H7 (cell line): ENCODE results near the gene TMEM11. TPM values are rescaled to one million over a fixed set of nuclear protein-coding genes. Genes with fewer than 3 reads are reported as not detected.
A peak's percentile ranks its signal among the peaks of the same experiment; 100 is the strongest.

Experiments
- DNase-seq: peaks from one replicate; pipeline ENCODE4 v3.0.0; 2012
- H3K27me3 ChIP-seq: 2 replicates; pipeline ENCODE4 v1.6.0; 2011; ENCODE audit warnings: mild to moderate bottlenecking, low read length; ENCODE audit not compliant: control insufficient read depth, insufficient read depth
- H3K36me3 ChIP-seq: replicated peaks from 2 replicates; pipeline ENCODE4 v1.5.1; 2011; ENCODE audit warnings: low read length; ENCODE audit not compliant: control insufficient read depth, insufficient read depth
- H3K4me3 ChIP-seq: 2 replicates; pipeline ENCODE4 v1.5.1; 2011; ENCODE audit warnings: low read depth, mild to moderate bottlenecking, control low read depth, low read length, moderate library complexity; ENCODE audit not compliant: insufficient read depth
- total RNA-seq: library from RNA; depleted of rRNA; stranded (reverse); fragments of >200 nt; shearing (Covaris generic); gene quantifications from 2 replicates; pipeline ENCODE4 v1.2.3, GENCODE V29; 2014

TMEM11 gene
- total RNA-seq, 1 experiment from 2014 or later: 26.1 TPM

DNA sequence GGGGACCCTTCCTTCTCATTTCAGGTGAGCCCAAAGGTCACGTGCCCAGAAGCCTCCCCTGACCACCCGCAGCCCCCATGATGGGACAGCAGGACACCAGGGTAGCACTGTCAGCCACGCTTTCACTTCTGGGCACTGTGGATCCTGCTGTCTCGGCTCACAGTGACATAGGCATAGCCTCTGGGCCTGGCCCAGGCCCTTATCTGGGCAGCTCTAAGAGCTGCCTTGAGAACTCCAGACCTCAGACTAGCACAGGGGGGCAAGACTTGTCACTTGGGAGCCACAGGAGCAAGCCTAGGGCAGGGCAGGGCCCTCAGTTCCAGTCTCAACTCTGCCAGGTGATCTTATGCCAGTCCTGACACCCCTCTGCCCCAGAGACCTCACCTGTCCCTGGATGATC, 34.5 kb upstream of the TMEM11 start:
- no peaks in the 10 kb centered on the region; the same call in 1 of the 2 replicates for H3K36me3 ChIP-seq
- H3K4me3 ChIP-seq: no peak overlapping the region
- no peak for DNase-seq
- peaks cover 1% of the 10 kb centered on the region; the same call in 1 of the 2 replicates for H3K27me3 ChIP-seq

DNA sequence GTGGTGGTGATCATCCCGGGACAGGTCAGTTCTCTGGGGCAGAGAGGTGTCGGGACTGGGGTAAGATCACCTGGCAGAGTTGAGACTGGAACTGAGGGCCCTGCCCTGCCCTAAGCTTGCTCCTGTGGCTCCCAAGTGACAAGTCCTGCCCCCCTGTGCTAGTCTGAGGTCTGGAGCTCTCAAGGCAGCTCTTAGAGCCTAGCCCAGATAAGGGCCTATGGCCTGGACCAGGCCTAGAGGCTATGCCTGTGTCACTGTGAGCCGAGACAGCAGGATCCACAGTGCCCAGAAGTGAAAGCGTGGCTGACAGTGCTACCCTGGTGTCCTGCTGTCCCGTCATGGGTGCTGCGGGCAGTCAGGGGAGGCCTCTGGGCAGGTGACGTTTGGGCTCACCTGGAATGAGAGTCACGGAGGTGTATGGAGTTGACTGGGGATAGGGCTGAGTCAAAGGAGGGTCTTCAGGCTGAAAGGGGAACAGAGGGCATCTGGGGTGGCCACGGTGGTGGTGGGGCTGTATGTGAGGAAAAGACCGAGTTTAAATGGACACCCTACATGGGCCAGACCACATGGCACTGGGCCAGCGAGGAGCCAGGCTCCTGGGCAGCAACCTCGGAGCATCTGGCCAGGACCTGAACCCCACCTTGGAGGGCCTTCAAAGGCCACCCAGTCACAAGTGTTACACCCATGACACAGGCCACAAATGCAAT, 33.7 kb upstream of the TMEM11 start:
- no peaks in the 10 kb centered on the region; the same call in 1 of the 2 replicates for H3K36me3 ChIP-seq
- no peak for DNase-seq
- H3K27me3 ChIP-seq: peaks cover 1% of the 10 kb centered on the region; the same call in 1 of the 2 replicates
- no peak overlapping the region for H3K4me3 ChIP-seq

DNA sequence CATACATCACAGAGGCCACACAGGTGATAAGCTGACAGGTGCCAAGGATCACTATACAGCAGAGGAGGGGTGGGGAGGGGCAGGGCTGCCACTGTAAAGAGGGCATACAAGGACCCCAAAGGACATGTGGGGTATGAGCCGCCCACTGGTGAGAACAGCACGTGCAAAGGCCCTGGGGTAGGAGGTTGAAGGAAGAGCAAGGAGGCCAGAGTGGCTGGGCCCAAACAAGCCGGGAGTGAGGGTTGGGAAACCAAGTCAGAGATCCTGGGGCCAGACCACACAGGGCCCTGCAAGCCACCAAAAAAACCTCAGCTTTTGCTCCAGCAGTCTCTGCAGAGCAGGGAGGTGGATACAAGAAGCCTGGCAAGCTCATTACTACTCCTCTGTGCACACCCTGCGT, 32.7 kb upstream of the TMEM11 start:
- no peaks in the 10 kb centered on the region; the same call in 1 of the 2 replicates for H3K36me3 ChIP-seq
- DNase-seq: no peak
- no peak overlapping the region for H3K4me3 ChIP-seq
- H3K27me3 ChIP-seq: no peaks in the 10 kb centered on the region

DNA sequence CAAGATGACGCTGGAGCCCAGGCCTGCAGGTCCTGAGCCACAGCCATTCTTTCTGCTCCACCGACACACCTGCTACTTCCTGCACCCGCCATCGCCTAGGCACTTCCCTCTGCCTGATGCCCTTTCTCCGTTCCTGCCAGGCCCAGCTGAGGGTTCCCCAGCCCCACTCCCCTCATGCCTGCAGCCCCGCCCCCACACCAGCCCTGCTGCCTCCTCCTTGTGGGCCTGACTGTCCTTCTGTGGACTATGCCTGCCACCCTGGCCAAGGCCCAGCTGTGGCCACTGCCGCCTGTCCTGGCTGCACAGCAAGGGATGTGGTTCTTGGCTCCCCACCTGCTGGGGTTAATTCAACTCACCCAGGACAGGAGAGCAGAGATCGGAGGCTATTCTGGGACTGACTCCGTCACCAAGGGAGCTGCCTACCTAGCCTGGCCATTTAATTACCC, 31.7 kb upstream of the TMEM11 start:
- H3K27me3 ChIP-seq: no peaks in the 10 kb centered on the region
- peak; percentile 74 for DNase-seq
- no peak overlapping the region for H3K4me3 ChIP-seq
- H3K36me3 ChIP-seq: no peaks in the 10 kb centered on the region; the same call in 1 of the 2 replicates

DNA sequence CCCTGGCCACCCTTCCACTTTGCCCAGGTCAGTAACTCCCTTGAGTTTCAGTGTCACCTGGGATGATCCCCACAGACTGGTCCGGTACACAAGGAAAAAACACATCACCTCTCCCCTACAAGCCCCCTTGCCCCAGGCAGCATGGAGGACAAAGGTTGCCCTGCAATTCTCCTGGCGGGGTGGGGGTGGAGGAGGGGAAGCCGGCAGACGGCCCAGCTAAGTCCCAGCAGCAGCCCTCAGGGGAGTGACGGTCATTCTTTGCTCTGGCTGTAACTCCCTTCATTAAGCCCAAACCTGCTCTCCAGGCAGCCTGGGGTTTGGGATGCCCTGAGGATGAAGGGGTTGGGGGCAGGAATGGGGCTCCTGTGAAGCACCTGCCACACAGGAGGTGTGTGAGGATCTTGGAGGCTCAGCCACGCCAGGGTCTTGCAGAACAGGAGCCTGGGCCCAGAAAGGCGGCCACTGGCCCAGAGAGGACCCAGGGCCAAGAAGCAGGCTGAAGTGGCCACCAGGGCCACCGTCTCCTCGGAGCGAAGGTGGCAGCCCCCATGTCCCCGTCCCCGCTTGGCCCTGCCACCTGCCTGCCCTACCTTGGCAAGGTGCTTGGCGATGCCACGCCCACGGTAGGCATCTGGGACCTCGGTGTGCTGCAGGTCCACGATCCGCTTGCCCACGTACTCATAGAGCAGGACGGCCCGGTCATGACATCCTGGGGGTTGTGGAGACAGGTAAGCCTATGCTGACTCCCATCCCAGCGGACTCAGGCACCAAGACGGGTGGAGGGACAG, 29.7 kb upstream of the TMEM11 start:
- Histone ChIP-seq H3K4me3 (no peak overlapping the region), H3K27me3 (no peaks in the 10 kb centered on the region), H3K36me3 (no peaks in the 10 kb centered on the region; the same call in 1 of the 2 replicates)
- DNase-seq: no peak

DNA sequence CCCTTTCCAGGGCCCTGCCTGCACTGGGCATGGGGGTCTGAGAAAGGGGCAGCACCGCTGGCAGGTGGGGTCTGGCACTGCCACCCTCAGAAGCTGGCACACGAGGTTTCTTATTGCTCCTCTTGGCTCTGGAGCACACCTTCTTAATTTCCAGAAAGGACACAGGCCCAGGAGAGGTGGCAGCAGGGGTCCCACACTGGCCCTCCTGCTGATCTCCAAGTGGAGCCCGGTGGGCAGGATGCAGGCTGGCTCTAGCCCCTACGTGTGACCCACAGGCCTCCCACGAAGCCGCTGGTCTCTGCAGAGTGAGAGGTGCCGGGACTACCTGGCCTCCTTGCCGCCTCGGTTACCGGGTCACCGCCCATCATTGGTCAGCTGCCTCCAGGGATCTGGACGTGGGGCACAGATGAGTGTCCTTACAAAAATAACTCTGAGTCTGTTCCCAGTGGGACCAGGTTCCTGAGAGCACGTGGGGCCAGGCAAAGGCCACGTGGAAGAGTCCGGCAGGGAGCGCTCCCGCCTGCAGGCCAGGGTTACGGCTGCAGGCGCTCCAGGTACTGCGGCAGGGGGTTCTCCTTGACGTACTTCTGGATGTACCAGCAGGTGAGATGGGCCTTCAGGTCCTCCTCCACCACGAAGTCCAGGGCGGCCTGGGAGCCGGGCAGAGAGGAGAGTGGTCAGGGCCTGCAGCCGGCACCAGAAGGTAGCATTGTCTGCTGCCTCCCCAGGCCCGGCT, 29.0 kb upstream of the TMEM11 start:
- no peak for DNase-seq
- no peaks in the 10 kb centered on the region for H3K27me3 ChIP-seq
- no peak overlapping the region for H3K4me3 ChIP-seq
- H3K36me3 ChIP-seq: no peaks in the 10 kb centered on the region; the same call in 1 of the 2 replicates

DNA sequence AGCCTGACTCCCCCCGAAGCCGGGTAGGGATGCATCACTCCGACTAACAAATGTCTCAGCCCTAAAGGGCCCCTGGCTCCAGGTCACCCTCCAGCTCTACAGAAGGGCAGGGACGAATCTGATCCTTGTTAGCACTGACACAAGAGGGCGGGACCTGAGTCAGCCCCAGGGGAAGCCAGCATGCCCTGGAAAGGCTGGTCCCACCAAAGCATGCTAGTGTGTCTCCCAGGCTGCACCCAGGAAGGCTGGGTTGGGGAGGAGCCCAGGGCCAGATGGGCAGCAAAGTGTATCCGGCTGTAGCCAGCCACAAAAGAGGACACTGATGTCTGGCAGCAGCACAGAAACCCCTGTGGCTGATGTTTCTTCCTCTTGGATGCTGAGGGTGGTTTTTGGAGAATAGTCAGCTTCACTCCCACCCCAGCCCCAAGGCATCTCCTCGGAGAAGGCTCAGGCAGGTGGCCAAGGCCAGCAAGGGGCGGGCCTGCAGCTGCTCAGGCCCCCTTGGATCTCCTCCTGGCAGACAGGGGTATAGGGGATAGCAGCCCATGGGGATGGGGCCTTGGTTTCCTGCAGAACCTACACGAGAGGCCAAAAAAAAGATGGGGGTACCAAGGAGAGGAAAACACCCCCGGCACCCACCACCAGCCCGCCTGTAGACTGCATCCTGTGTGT, 28.2 kb upstream of the TMEM11 start:
- no peak overlapping the region for H3K4me3 ChIP-seq
- H3K27me3 ChIP-seq: no peaks in the 10 kb centered on the region
- no peaks in the 10 kb centered on the region; the same call in 1 of the 2 replicates for H3K36me3 ChIP-seq
- no peak for DNase-seq

- DNase-seq: no peak
- Histone ChIP-seq H3K36me3 (no peaks in the 10 kb centered on the region; the same call in 1 of the 2 replicates), H3K4me3 (no peak overlapping the region), H3K27me3 (no peaks in the 10 kb centered on the region)
These were observed 27.6 kb upstream of the TMEM11 start for GRCh38 chr17:21241564-21241963.

GRCh38 chr17:21240369-21241055, 26.6 kb upstream of the TMEM11 start:
- Histone ChIP-seq H3K4me3 (no peak overlapping the region), H3K36me3 (no peaks in the 10 kb centered on the region; the same call in 1 of the 2 replicates), H3K27me3 (no peaks in the 10 kb centered on the region)
- DNase-seq: peak; percentile 79

GRCh38 chr17:21239680-21240368, 25.9 kb upstream of the TMEM11 start:
- Histone ChIP-seq H3K27me3 (no peaks in the 10 kb centered on the region), H3K36me3 (no peaks in the 10 kb centered on the region; the same call in 1 of the 2 replicates), H3K4me3 (no peak overlapping the region)
- DNase-seq: peak; percentile 85

GRCh38 chr17:21235921-21236320, 22.0 kb upstream of the TMEM11 start:
- H3K27me3 ChIP-seq: no peaks in the 10 kb centered on the region
- no peak overlapping the region for H3K4me3 ChIP-seq
- no peaks in the 10 kb centered on the region for H3K36me3 ChIP-seq
- no peak for DNase-seq

DNA sequence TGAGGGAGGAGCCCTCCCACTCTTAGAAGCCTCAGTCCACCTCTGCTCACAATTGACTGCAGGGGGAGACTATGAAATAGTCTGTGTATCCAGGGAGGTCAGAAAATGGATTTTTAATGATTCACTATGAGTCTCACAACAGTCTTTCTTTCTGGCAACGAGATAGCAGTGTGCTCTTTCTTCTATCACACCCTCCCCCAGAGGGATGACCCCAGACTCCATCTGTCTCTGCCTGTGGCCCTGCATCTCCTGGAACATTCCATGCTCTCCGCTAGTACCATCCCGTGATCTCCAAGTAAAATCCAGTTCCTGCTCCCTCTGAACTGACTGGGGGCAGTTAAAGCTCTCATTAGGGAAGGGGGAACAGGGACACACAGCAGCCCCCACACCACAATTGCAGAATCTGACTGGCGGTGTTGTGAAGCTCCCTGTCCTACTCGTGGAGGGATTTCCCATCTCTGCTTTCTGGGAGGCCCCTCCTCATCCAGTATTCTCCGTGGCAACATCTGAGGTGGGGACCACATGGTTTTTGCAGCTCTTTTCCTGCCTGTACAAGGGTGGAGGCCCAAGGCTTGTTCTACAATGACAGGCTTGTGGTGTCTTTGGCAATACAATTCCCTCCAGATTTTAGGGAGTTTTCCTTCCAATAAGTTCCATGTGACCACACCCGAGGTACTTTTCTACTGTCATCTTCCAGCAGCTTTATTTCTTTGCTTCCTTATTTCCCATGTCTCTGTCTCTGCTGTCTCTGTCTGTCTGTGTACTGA, 19.8 kb upstream of the TMEM11 start:
- peak; percentile 32 for DNase-seq
- Histone ChIP-seq H3K27me3 (no peaks in the 10 kb centered on the region), H3K36me3 (no peaks in the 10 kb centered on the region), H3K4me3 (no peak overlapping the region)
